ENCODE results near the gene CSNK1E.

- TF ChIP-seq CTCF (IDR thresholded peaks at IDR 0.05; ENCODE audit: low read depth, low read length) = no peak
- TF ChIP-seq POLR2A (IDR thresholded peaks at IDR 0.05; ENCODE audit: extremely low read depth, insufficient read length) = no peak
- no peak for TF ChIP-seq MYC (IDR thresholded peaks at IDR 0.05; ENCODE audit: low read depth, low read length)
Observed at GRCh38 chr22:38276166-38276565, 41.1 kb downstream of the CSNK1E start.
